Esophagus muscularis mucosa (tissue), 3 donors: ENCODE data around the gene RELB.
A peak's percentile ranks its signal among the peaks of the same experiment; 100 is the strongest.

Source experiments
- CTCF ChIP-seq, 3 experiments: fragments of 200-600 bp in 2 of 3; fragments of 450-650 bp in 1 of 3; sonication (generic) in 2 of 3; IDR thresholded peaks; one replicate each; pipeline ENCODE4 v1.5.1; 2017 to 2019; ENCODE audit warnings: antibody characterized with exemption in 3 of 3, mild to moderate bottlenecking in 2 of 3, moderate library complexity in 1 of 3
- POLR2A ChIP-seq: fragments of 450-650 bp; IDR thresholded peaks from one replicate; pipeline ENCODE4 v1.6.1; 2017; ENCODE audit warnings: antibody characterized with exemption, moderate library complexity, mild to moderate bottlenecking, low read depth
- POLR2AphosphoS5 ChIP-seq, 2 donors: sonication (generic); formaldehyde crosslinking; IDR thresholded peaks; one replicate each; pipeline ENCODE4 v1.6.1; 2017; ENCODE audit warnings: antibody characterized with exemption in 2 of 2

GRCh38 chr19:45069056-45069455 is 67.8 kb downstream of the RELB start:
- no peak for TF ChIP-seq POLR2A
- no peak for TF ChIP-seq CTCF (IDR thresholded peaks at IDR 0.05)
- peak in 1 of 2 donors; percentile 7 for TF ChIP-seq POLR2AphosphoS5 (IDR thresholded peaks at IDR 0.05)
